ENCODE results near the gene SLC51B. TPM values are rescaled to one million over a fixed set of nuclear protein-coding genes. Genes with fewer than 3 reads are reported as not detected.
A peak's percentile ranks its signal among the peaks of the same experiment; 100 is the strongest.
"Not testable (repeated sequence)": the region's sequence is repeated elsewhere in the genome, so short reads cannot be mapped to it uniquely, and the experiment has no call there.

SLC51B gene
- total RNA-seq, 2 experiments from 2014 or later, result not detected

GRCh38 chr15:65094294-65094995 lies 49.3 kb downstream of the SLC51B start:
- Mint-ChIP-seq H3K27me3 (no peaks in the 10 kb centered on the region), H3K4me3 (no peak overlapping the region), H3K36me3 (ENCODE audit: low read depth) (peaks cover 6% of the 10 kb centered on the region), H3K4me1 (no peaks in the 10 kb centered on the region), H3K27ac (no peak overlapping the region), H3K9me3 (no peaks in the 10 kb centered on the region)
- CTCF ChIA-PET, result no interaction called here
- POLR2A ChIA-PET, result interaction anchor here (1.3 kb wide), 1 partner anchor 210 kb away, joined by 3 read pairs; the partner anchor contains the start of gene RNU5B-1
- DNase-seq, result no peak

GRCh38 chr15:65095011-65095746 lies 50.0 kb downstream of the SLC51B start:
- Mint-ChIP-seq H3K36me3 (ENCODE audit: low read depth) (peaks cover 6% of the 10 kb centered on the region), H3K27me3 (no peaks in the 10 kb centered on the region)
- CTCF ChIA-PET, result interaction anchor here (0.9 kb wide), 1 partner anchor 17 kb away, joined by 3 read pairs; no protein-coding TSS in a partner anchor

GRCh38 chr15:65095747-65096104 lies 50.5 kb downstream of the SLC51B start:
- no peak overlapping the region for H3K4me3 Mint-ChIP-seq
- H3K27me3 Mint-ChIP-seq, result no peaks in the 10 kb centered on the region
- ChIA-PET CTCF (interaction anchor here (0.9 kb wide), 1 partner anchor 18 kb away, joined by 3 read pairs; no protein-coding TSS in a partner anchor), POLR2A (no interaction called here)
- no peak for DNase-seq
- no peaks in the 10 kb centered on the region for H3K9me3 Mint-ChIP-seq
- peaks cover 6% of the 10 kb centered on the region for H3K36me3 Mint-ChIP-seq (ENCODE audit: low read depth)
- no peaks in the 10 kb centered on the region for H3K4me1 Mint-ChIP-seq
- no peak overlapping the region for H3K27ac Mint-ChIP-seq

More at GRCh38 chr15:65095011-65095746, 50.0 kb downstream of the SLC51B start:
- Mint-ChIP-seq H3K4me1 (no peaks in the 10 kb centered on the region), H3K4me3 (no peak overlapping the region), H3K9me3 (no peaks in the 10 kb centered on the region), H3K27ac (no peak overlapping the region)
- DNase-seq, result no peak
- POLR2A ChIA-PET, result interaction anchor here (1.3 kb wide), 1 partner anchor 209 kb away, joined by 3 read pairs; the partner anchor contains the start of gene RNU5B-1

- H3K27ac Mint-ChIP-seq, result no peak overlapping the region
- no peaks in the 10 kb centered on the region for H3K9me3 Mint-ChIP-seq
- no peaks in the 10 kb centered on the region for H3K4me1 Mint-ChIP-seq
- ChIA-PET CTCF (no interaction called here), POLR2A (no interaction called here)
- H3K36me3 Mint-ChIP-seq (ENCODE audit: low read depth), result peaks cover 12% of the 10 kb centered on the region
- DNase-seq, result no peak
- H3K27me3 Mint-ChIP-seq, result no peaks in the 10 kb centered on the region
- H3K4me3 Mint-ChIP-seq, result no peak overlapping the region
Measured at GRCh38 chr15:65096481-65097385, 51.5 kb downstream of the SLC51B start.

- H3K36me3 Mint-ChIP-seq (ENCODE audit: low read depth), result peaks cover 12% of the 10 kb centered on the region
- H3K9me3 Mint-ChIP-seq, result no peaks in the 10 kb centered on the region
- DNase-seq, result no peak
- ChIA-PET POLR2A (no interaction called here), CTCF (no interaction called here)
- H3K27ac Mint-ChIP-seq, result no peak overlapping the region
- H3K4me3 Mint-ChIP-seq, result no peak overlapping the region
- H3K4me1 Mint-ChIP-seq, result no peaks in the 10 kb centered on the region
- no peaks in the 10 kb centered on the region for H3K27me3 Mint-ChIP-seq
Measured at GRCh38 chr15:65097651-65098263, 52.6 kb downstream of the SLC51B start.

GRCh38 chr15:65099336-65099735 lies 54.1 kb downstream of the SLC51B start:
- H3K9me3 Mint-ChIP-seq, result no peaks in the 10 kb centered on the region

GRCh38 chr15:65099801-65100200 lies 54.6 kb downstream of the SLC51B start:
- CTCF ChIA-PET, result interaction anchor here (0.6 kb wide), 1 partner anchor 14 kb away, joined by 3 read pairs; no protein-coding TSS in a partner anchor
- DNase-seq, H3K4me1 Mint-ChIP-seq, H3K27ac Mint-ChIP-seq, POLR2A ChIA-PET, H3K4me3 Mint-ChIP-seq, H3K9me3 Mint-ChIP-seq, H3K27me3 Mint-ChIP-seq: not testable (repeated sequence)
- H3K36me3 Mint-ChIP-seq (ENCODE audit: low read depth), result peaks cover 17% of the 10 kb centered on the region

More at GRCh38 chr15:65099336-65099735, 54.1 kb downstream of the SLC51B start:
- H3K27ac Mint-ChIP-seq, result no peak overlapping the region
- H3K4me3 Mint-ChIP-seq, result no peak overlapping the region
- no peak for DNase-seq
- no peaks in the 10 kb centered on the region for H3K27me3 Mint-ChIP-seq
- H3K36me3 Mint-ChIP-seq (ENCODE audit: low read depth), result peaks cover 15% of the 10 kb centered on the region
- CTCF ChIA-PET, result interaction anchor here (0.6 kb wide), 1 partner anchor 15 kb away, joined by 3 read pairs; no protein-coding TSS in a partner anchor
- POLR2A ChIA-PET, result no interaction called here
- no peaks in the 10 kb centered on the region for H3K4me1 Mint-ChIP-seq

GRCh38 chr15:65100442-65100841 lies 55.3 kb downstream of the SLC51B start:
- Mint-ChIP-seq H3K36me3 (ENCODE audit: low read depth) (peaks cover 20% of the 10 kb centered on the region), H3K4me1 (no peaks in the 10 kb centered on the region), H3K27ac (no peak overlapping the region), H3K4me3 (no peak overlapping the region), H3K27me3 (no peaks in the 10 kb centered on the region), H3K9me3 (no peaks in the 10 kb centered on the region)
- ChIA-PET POLR2A (no interaction called here), CTCF (interaction anchor here (1.6 kb wide), 1 partner anchor 10 kb away, joined by 5 read pairs; no protein-coding TSS in a partner anchor)
- DNase-seq, result no peak

GRCh38 chr15:65101411-65101890 lies 56.3 kb downstream of the SLC51B start:
- H3K4me1 Mint-ChIP-seq, result peaks cover 6% of the 10 kb centered on the region

GRCh38 chr15:65101891-65102708 lies 56.9 kb downstream of the SLC51B start:
- Mint-ChIP-seq H3K27me3 (no peaks in the 10 kb centered on the region), H3K9me3 (no peaks in the 10 kb centered on the region), H3K36me3 (ENCODE audit: low read depth) (peaks cover 25% of the 10 kb centered on the region), H3K4me1 (peaks cover 6% of the 10 kb centered on the region), H3K27ac (no peak overlapping the region), H3K4me3 (no peak overlapping the region)
- CTCF ChIA-PET, result interaction anchor here (0.6 to 2.6 kb wide), 13 partner anchors 8 to 880 kb away, joined by 3 to 18 read pairs (median 4); partner anchors contain the start of genes CLPX, PARP16 and PDCD7
- no peak for DNase-seq
- POLR2A ChIA-PET, result no interaction called here

More at GRCh38 chr15:65101411-65101890, 56.3 kb downstream of the SLC51B start:
- ChIA-PET CTCF (interaction anchor here (0.6 to 2.6 kb wide), 12 partner anchors 9 to 880 kb away, joined by 3 to 18 read pairs (median 4); partner anchors contain the start of genes CLPX, PARP16 and PDCD7), POLR2A (no interaction called here)
- Mint-ChIP-seq H3K27ac (no peak overlapping the region), H3K9me3 (no peaks in the 10 kb centered on the region), H3K27me3 (no peaks in the 10 kb centered on the region), H3K36me3 (ENCODE audit: low read depth) (peaks cover 25% of the 10 kb centered on the region), H3K4me3 (no peak overlapping the region)
- peak; percentile 57 for DNase-seq

- no peak for DNase-seq
- Mint-ChIP-seq H3K4me3 (no peak overlapping the region), H3K27me3 (no peaks in the 10 kb centered on the region), H3K36me3 (ENCODE audit: low read depth) (peaks cover 25% of the 10 kb centered on the region), H3K9me3 (no peaks in the 10 kb centered on the region), H3K4me1 (peaks cover 6% of the 10 kb centered on the region), H3K27ac (no peak overlapping the region)
- POLR2A ChIA-PET, result interaction anchor here (0.9 kb wide), 1 partner anchor 113 kb away, joined by 3 read pairs; the partner anchor contains the start of gene SPG21
- CTCF ChIA-PET, result interaction anchor here (1.2 to 2.6 kb wide), 3 partner anchors 12 to 69 kb away, joined by 4 to 18 read pairs (median 4); no protein-coding TSS in a partner anchor
Measured at GRCh38 chr15:65102912-65103311, 57.7 kb downstream of the SLC51B start.

Data from activated CD4-positive, alpha-beta memory T cell treated with anti-CD3 and anti-CD28 coated beads, Interleukin-2, amount 10 ng/mL, durations not matched to agents 7 days and 5 days (primary cell).